GM23338 (cell line): ENCODE measurements around the gene LGALS7. TPM values are rescaled to one million over a fixed set of nuclear protein-coding genes. Genes with fewer than 3 reads are reported as not detected.

Experiments
- ATAC-seq: fragments of 200-7000 bp; cut with Tn5 transposase; 3 replicates; pipeline ENCODE4 v1.9.1; 2020
- DNase-seq: peaks from one replicate; pipeline ENCODE4 v3.0.0-alpha.2; 2015; ENCODE audit warnings: low spot score
- H2AFZ ChIP-seq: fragments of 200-600 bp; sonication (generic); 2 replicates; pipeline ENCODE4 v1.8.0; 2016; ENCODE audit warnings: antibody characterized with exemption, mild to moderate bottlenecking, moderate library complexity
- H3F3A ChIP-seq: fragments of 200-600 bp; sonication (generic); replicated peaks from 2 replicates; pipeline ENCODE4 v1.8.0; 2017; ENCODE audit warnings: antibody characterized with exemption, mixed run types, low read depth
- H3K27ac ChIP-seq: fragments of 200-600 bp; sonication (generic); 2 replicates; pipeline ENCODE4 v1.6.1; 2016; ENCODE audit warnings: low read depth
- H3K27me3 ChIP-seq: fragments of 200-600 bp; sonication (generic); 2 replicates; pipeline ENCODE4 v1.8.0; 2016; ENCODE audit warnings: mild to moderate bottlenecking, mixed run types, moderate library complexity; ENCODE audit not compliant: insufficient read depth
- H3K36me3 ChIP-seq: fragments of 200-600 bp; sonication (generic); 2 replicates; pipeline ENCODE4 v1.8.0; 2016; ENCODE audit warnings: mild to moderate bottlenecking; ENCODE audit not compliant: insufficient read depth
- H3K4me1 ChIP-seq: fragments of 200-600 bp; sonication (generic); 2 replicates; pipeline ENCODE4 v1.8.0; 2016; ENCODE audit warnings: mild to moderate bottlenecking, moderate library complexity; ENCODE audit not compliant: insufficient read depth
- H3K4me2 ChIP-seq: fragments of 200-600 bp; sonication (generic); 2 replicates; pipeline ENCODE4 v1.7.1; 2017; ENCODE audit warnings: mixed run types
- H3K4me3 ChIP-seq: fragments of 200-600 bp; sonication (generic); 2 replicates; pipeline ENCODE4 v1.6.1; 2016; ENCODE audit warnings: mixed run types
- H3K79me2 ChIP-seq: fragments of 200-600 bp; sonication (generic); replicated peaks from 2 replicates; pipeline ENCODE4 v1.8.0; 2017; ENCODE audit warnings: mild to moderate bottlenecking; ENCODE audit not compliant: insufficient read depth
- H3K9me2 ChIP-seq: fragments of 200-600 bp; sonication (generic); 2 replicates; pipeline ENCODE4 v1.8.0; 2017; ENCODE audit not compliant: insufficient read depth
- H4K20me1 ChIP-seq: fragments of 200-600 bp; sonication (generic); replicated peaks from 2 replicates; pipeline ENCODE4 v1.8.0; 2017; ENCODE audit warnings: mild to moderate bottlenecking; ENCODE audit not compliant: insufficient read depth
- H3K27ac Mint-ChIP-seq: 2 replicates; pipeline ENCODE4 v1.8.0; 2020; ENCODE audit warnings: inconsistent platforms, mild to moderate bottlenecking, moderate library complexity, mixed read lengths
- H3K27me3 Mint-ChIP-seq: 3 replicates; pipeline ENCODE4 v1.8.0; 2022; ENCODE audit warnings: low read depth, mild to moderate bottlenecking, moderate library complexity, mixed read lengths, inconsistent platforms; ENCODE audit not compliant: insufficient read depth, poor library complexity
- H3K36me3 Mint-ChIP-seq: 3 replicates; pipeline ENCODE4 v1.8.0; 2021; ENCODE audit warnings: low read depth, mild to moderate bottlenecking, inconsistent platforms, moderate library complexity, mixed read lengths
- H3K4me1 Mint-ChIP-seq: 3 replicates; pipeline ENCODE4 v1.8.0; 2020; ENCODE audit warnings: mild to moderate bottlenecking, inconsistent platforms, mixed read lengths
- H3K4me3 Mint-ChIP-seq: 3 replicates; pipeline ENCODE4 v1.8.0; 2021; ENCODE audit warnings: moderate library complexity, mild to moderate bottlenecking, inconsistent platforms, mixed read lengths
- H3K9me3 Mint-ChIP-seq: 3 replicates; pipeline ENCODE4 v1.8.0; 2020; ENCODE audit warnings: moderate library complexity, mild to moderate bottlenecking, inconsistent platforms, mixed read lengths
- CREB1 ChIP-seq: fragments of 250-450 bp; sonication (Bioruptor Pico); IDR thresholded peaks from 2 replicates; pipeline ENCODE4 v1.5.0; 2020; ENCODE audit warnings: low read depth, mild to moderate bottlenecking, moderate library complexity
- EZH2 ChIP-seq: fragments of 200-600 bp; sonication (generic); IDR thresholded peaks from one replicate; pipeline ENCODE4 v1.8.0; 2017; ENCODE audit warnings: antibody characterized with exemption, mild to moderate bottlenecking, low read depth; ENCODE audit not compliant: unreplicated experiment
- EZH2phosphoT487 ChIP-seq: fragments of 200-600 bp; sonication (generic); IDR thresholded peaks from one replicate; pipeline ENCODE4 v1.8.1; 2018; ENCODE audit warnings: antibody characterized with exemption; ENCODE audit not compliant: unreplicated experiment
- JUNB ChIP-seq: IDR thresholded peaks from one replicate; pipeline ENCODE4 v1.6.1; 2016; ENCODE audit warnings: antibody characterized with exemption; ENCODE audit not compliant: unreplicated experiment
- NANOG ChIP-seq: IDR thresholded peaks from 2 replicates; pipeline ENCODE4 v1.6.1; 2016; ENCODE audit warnings: antibody characterized with exemption, borderline replicate concordance
- POLR2AphosphoS5 ChIP-seq: IDR thresholded peaks from 2 replicates; pipeline ENCODE4 v1.6.1; 2016; ENCODE audit warnings: antibody characterized with exemption, low read depth
- STAT1 ChIP-seq: IDR thresholded peaks from one replicate; pipeline ENCODE4 v1.6.1; 2016; ENCODE audit warnings: antibody characterized with exemption; ENCODE audit not compliant: unreplicated experiment
- ZNF114 ChIP-seq: fragments of 250-450 bp; sonication (Bioruptor Pico); IDR thresholded peaks from 2 replicates; pipeline ENCODE4 v1.5.0; 2020; ENCODE audit warnings: mild to moderate bottlenecking, moderate library complexity
- ZNF331 ChIP-seq: fragments of 250-450 bp; sonication (Bioruptor Pico); IDR thresholded peaks from 2 replicates; pipeline ENCODE4 v1.5.0; 2020; ENCODE audit warnings: low read depth, mild to moderate bottlenecking, moderate library complexity
- polyA plus RNA-seq: library from polyadenylated mRNA; unstranded; fragments of >200 nt; fragmentation: Nextera tagmentation; extraction: Ambion mirVana; gene quantifications from 2 replicates; pipeline ENCODE4 v1.2.1, GENCODE V29; 2016
- total RNA-seq: library from RNA; depleted of rRNA; stranded (reverse); fragments of >200 nt; shearing (Covaris generic); gene quantifications from 2 replicates; pipeline ENCODE4 v1.2.3, GENCODE V29; 2014
- TF ChIP-seq, protein P1 (sequence below): IDR thresholded peaks from 2 replicates; pipeline ENCODE4 v1.6.1; 2016; ENCODE audit warnings: antibody characterized with exemption
- TF ChIP-seq, protein P2 (sequence below): IDR thresholded peaks from one replicate; pipeline ENCODE4 v1.6.1; 2018; ENCODE audit warnings: antibody characterized with exemption; ENCODE audit not compliant: unreplicated experiment

LGALS7 gene
- total and polyA plus RNA-seq, 2 experiments from 2014 or later = 1.6 TPM; not detected in 1

DNA sequence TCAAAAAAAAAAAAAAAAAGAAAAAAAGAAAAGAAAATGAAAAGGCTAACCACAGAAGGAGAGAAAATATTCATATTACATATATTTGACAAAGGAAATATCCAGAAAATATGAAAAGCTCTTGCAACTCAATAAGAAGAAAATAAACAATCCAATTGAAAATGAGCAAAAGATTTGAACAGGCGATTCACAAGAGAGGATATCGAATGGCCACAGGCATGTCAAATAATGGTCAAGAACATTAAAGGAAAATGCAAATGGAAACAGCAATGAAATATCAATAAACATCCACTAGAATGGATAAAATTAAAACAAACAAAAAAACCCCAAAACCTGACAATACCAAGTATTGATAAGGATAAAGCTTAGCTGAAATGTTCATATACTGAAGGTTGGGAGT, 8.1 kb downstream of the LGALS7 start:
- no peaks in the 10 kb centered on the region for H4K20me1 ChIP-seq
- no peak overlapping the region for H3K27ac ChIP-seq
- H3K36me3 ChIP-seq = no peaks in the 10 kb centered on the region
- no peaks in the 10 kb centered on the region for H3K9me3 Mint-ChIP-seq
- H3K4me3 Mint-ChIP-seq = no peak overlapping the region
- no peaks in the 10 kb centered on the region; the same call in 2 of the 3 replicates for H3K36me3 Mint-ChIP-seq
- 0 out of 2 replicates have a peak, but pooled peaks cover 4% of the 10 kb centered on the region for H3K27me3 ChIP-seq
- no peaks in the 10 kb centered on the region for H3K9me2 ChIP-seq
- no peak overlapping the region for H2AFZ ChIP-seq
- no peak overlapping the region for H3K4me2 ChIP-seq
- no peak for ATAC-seq
- no peak overlapping the region for H3K27ac Mint-ChIP-seq
- H3K4me3 ChIP-seq = no peak overlapping the region
- H3K4me1 Mint-ChIP-seq = peaks cover 4% of the 10 kb centered on the region; the same call in 2 of the 3 replicates
- no peak for DNase-seq
- TF ChIP-seq, protein P1, sequence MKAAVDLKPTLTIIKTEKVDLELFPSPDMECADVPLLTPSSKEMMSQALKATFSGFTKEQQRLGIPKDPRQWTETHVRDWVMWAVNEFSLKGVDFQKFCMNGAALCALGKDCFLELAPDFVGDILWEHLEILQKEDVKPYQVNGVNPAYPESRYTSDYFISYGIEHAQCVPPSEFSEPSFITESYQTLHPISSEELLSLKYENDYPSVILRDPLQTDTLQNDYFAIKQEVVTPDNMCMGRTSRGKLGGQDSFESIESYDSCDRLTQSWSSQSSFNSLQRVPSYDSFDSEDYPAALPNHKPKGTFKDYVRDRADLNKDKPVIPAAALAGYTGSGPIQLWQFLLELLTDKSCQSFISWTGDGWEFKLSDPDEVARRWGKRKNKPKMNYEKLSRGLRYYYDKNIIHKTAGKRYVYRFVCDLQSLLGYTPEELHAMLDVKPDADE = no peak
- no peak for TF ChIP-seq ZNF331 (CRISPR knock-in tag)
- TF ChIP-seq POLR2AphosphoS5 = no peak
- no peak for TF ChIP-seq EZH2phosphoT487
- no peak for TF ChIP-seq CREB1 (CRISPR knock-in tag)
- TF ChIP-seq STAT1 = no peak
- TF ChIP-seq JUNB = no peak
- TF ChIP-seq NANOG = no peak
- TF ChIP-seq ZNF114 = no peak
- H3F3A ChIP-seq = peaks cover 4% of the 10 kb centered on the region; the same call in 1 of the 2 replicates
- H3K4me1 ChIP-seq = no peaks in the 10 kb centered on the region
- H3K79me2 ChIP-seq = no peaks in the 10 kb centered on the region
- H3K27me3 Mint-ChIP-seq = peaks cover 3% of the 10 kb centered on the region

DNA sequence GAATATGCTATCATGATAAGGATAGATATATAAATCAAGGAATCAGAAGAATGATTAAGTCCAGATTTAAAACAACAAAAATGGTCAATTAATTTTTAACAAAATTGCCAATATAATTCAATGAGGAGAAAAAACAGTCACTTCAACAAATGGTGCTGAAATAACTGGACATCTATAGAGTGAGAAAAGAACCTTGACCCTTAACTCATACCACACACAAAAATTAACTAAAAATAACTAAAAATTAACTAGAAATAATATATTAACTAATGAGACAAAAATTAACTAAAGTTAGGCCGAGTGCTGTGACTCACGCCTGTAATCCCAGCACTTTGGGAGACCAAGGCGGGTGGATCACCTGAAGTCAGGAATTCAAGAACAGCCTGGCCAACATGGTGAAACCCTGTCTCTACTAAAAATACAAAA, 9.5 kb downstream of the LGALS7 start:
- Histone ChIP-seq H3K36me3 (no peaks in the 10 kb centered on the region), H3K27me3 (no peaks in the 10 kb centered on the region), H3K4me1 (no peaks in the 10 kb centered on the region), H4K20me1 (no peaks in the 10 kb centered on the region), H3K4me3 (no peak overlapping the region), H3K9me2 (no peaks in the 10 kb centered on the region), H3K4me2 (no peak overlapping the region), H3K27ac (no peak overlapping the region), H3K79me2 (no peaks in the 10 kb centered on the region), H2AFZ (no peak overlapping the region), H3F3A (peaks cover 3% of the 10 kb centered on the region; the same call in 1 of the 2 replicates)
- no peaks in the 10 kb centered on the region for H3K9me3 Mint-ChIP-seq
- no peaks in the 10 kb centered on the region for H3K4me1 Mint-ChIP-seq
- no peak overlapping the region for H3K4me3 Mint-ChIP-seq
- DNase-seq (no peak), ATAC-seq (no peak)
- no peak overlapping the region for H3K27ac Mint-ChIP-seq
- H3K27me3 Mint-ChIP-seq = peaks cover 5% of the 10 kb centered on the region
- H3K36me3 Mint-ChIP-seq = no peaks in the 10 kb centered on the region
- TF ChIP-seq STAT1 = no peak
- no peak for TF ChIP-seq JUNB
- TF ChIP-seq, protein P2, sequence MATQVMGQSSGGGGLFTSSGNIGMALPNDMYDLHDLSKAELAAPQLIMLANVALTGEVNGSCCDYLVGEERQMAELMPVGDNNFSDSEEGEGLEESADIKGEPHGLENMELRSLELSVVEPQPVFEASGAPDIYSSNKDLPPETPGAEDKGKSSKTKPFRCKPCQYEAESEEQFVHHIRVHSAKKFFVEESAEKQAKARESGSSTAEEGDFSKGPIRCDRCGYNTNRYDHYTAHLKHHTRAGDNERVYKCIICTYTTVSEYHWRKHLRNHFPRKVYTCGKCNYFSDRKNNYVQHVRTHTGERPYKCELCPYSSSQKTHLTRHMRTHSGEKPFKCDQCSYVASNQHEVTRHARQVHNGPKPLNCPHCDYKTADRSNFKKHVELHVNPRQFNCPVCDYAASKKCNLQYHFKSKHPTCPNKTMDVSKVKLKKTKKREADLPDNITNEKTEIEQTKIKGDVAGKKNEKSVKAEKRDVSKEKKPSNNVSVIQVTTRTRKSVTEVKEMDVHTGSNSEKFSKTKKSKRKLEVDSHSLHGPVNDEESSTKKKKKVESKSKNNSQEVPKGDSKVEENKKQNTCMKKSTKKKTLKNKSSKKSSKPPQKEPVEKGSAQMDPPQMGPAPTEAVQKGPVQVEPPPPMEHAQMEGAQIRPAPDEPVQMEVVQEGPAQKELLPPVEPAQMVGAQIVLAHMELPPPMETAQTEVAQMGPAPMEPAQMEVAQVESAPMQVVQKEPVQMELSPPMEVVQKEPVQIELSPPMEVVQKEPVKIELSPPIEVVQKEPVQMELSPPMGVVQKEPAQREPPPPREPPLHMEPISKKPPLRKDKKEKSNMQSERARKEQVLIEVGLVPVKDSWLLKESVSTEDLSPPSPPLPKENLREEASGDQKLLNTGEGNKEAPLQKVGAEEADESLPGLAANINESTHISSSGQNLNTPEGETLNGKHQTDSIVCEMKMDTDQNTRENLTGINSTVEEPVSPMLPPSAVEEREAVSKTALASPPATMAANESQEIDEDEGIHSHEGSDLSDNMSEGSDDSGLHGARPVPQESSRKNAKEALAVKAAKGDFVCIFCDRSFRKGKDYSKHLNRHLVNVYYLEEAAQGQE = no peak
- no peak for TF ChIP-seq CREB1 (CRISPR knock-in tag)
- no peak for TF ChIP-seq EZH2phosphoT487
- TF ChIP-seq ZNF331 (CRISPR knock-in tag) = no peak
- no peak for TF ChIP-seq NANOG
- no peak for TF ChIP-seq POLR2AphosphoS5
- no peak for TF ChIP-seq EZH2
